GM18520 (cell line): Measurements from ENCODE around the gene SSH3.

Experiments
- ATAC-seq: cut with Tn5 transposase; IDR thresholded peaks from one replicate; pipeline ENCODE4 v1.9.1; 2021; ENCODE audit not compliant: unreplicated experiment

The SSH3 gene

GRCh38 chr11:67357831-67358670 is 54.7 kb downstream of the SSH3 start:
- ATAC-seq: no peak
